ENCODE data around the gene SIAE.
"Not testable (repeated sequence)": the region's sequence is repeated elsewhere in the genome, so short reads cannot be mapped to it uniquely, and the experiment has no call there.

DNA sequence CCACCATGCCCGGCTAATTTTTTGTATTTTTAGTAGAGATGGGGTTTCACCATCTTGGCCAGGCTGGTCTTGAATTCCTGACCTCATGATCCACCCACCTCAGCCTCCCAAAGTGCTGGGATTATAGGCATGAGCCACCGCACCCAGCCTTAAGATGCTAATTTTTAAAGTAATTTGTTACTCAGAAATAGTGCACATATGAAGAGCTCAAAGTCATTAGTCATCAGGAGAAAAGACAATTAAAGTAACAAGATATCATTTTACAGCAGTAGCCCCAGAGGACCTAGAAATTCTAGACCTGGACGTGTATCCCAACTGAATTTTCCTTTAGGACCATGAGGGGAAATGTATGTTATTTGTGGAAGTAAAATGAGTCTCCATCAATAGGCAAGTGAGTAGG, 70.8 kb downstream of the SIAE start:
- TF ChIP-seq POLR2A (IDR thresholded peaks at IDR 0.05) = not testable (repeated sequence)
- TF ChIP-seq, protein P1, sequence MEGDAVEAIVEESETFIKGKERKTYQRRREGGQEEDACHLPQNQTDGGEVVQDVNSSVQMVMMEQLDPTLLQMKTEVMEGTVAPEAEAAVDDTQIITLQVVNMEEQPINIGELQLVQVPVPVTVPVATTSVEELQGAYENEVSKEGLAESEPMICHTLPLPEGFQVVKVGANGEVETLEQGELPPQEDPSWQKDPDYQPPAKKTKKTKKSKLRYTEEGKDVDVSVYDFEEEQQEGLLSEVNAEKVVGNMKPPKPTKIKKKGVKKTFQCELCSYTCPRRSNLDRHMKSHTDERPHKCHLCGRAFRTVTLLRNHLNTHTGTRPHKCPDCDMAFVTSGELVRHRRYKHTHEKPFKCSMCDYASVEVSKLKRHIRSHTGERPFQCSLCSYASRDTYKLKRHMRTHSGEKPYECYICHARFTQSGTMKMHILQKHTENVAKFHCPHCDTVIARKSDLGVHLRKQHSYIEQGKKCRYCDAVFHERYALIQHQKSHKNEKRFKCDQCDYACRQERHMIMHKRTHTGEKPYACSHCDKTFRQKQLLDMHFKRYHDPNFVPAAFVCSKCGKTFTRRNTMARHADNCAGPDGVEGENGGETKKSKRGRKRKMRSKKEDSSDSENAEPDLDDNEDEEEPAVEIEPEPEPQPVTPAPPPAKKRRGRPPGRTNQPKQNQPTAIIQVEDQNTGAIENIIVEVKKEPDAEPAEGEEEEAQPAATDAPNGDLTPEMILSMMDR (IDR thresholded peaks at IDR 0.05) = not testable (repeated sequence)
